NOMO-1 treated with dmso at 0.1 percent for 144 hours (cell line): ENCODE measurements around the gene HOXC6.
"Not testable (repeated sequence)": the region's sequence is repeated elsewhere in the genome, so short reads cannot be mapped to it uniquely, and the experiment has no call there.

Experiments used
- DNase-seq: peaks from one replicate; lab custom pipeline; 2025; ENCODE audit not compliant: unreplicated experiment; lab: John Stamatoyannopoulos, UW

The HOXC6 gene

DNA sequence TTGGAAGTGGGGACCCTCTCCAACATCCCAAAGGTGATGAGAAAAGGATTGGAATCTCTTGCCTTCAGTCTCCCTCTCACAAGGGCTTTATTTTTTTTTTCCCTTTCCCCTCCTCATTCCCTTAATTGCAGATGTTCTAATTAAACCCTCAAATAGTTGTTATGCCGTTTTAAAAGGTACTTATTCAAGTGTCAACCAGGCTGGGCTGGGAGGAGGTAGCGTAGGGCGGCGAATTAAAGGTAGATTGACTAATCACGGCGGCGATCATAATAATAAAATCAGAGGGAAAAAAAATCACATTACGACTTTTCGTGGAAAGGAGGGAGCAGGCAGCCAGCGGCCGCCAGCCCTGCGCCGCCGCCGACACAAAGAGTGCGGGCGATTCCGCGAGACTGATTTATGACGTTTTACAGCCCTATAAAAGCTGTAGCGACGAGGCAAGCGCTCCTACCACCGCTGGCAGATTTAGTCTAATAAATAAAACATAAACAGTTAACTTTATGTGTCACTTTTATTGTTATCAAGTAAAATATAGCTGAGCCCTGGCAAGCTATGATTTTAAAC, 23.7 kb downstream of the HOXC6 start:
- DNase-seq, result no peak

GRCh38 chr12:54052438-54053002, 24.3 kb downstream of the HOXC6 start:
- DNase-seq, result no peak

- DNase-seq, result peak; percentile 62
These were observed 24.9 kb downstream of the HOXC6 start for GRCh38 chr12:54053003-54053750.

DNA sequence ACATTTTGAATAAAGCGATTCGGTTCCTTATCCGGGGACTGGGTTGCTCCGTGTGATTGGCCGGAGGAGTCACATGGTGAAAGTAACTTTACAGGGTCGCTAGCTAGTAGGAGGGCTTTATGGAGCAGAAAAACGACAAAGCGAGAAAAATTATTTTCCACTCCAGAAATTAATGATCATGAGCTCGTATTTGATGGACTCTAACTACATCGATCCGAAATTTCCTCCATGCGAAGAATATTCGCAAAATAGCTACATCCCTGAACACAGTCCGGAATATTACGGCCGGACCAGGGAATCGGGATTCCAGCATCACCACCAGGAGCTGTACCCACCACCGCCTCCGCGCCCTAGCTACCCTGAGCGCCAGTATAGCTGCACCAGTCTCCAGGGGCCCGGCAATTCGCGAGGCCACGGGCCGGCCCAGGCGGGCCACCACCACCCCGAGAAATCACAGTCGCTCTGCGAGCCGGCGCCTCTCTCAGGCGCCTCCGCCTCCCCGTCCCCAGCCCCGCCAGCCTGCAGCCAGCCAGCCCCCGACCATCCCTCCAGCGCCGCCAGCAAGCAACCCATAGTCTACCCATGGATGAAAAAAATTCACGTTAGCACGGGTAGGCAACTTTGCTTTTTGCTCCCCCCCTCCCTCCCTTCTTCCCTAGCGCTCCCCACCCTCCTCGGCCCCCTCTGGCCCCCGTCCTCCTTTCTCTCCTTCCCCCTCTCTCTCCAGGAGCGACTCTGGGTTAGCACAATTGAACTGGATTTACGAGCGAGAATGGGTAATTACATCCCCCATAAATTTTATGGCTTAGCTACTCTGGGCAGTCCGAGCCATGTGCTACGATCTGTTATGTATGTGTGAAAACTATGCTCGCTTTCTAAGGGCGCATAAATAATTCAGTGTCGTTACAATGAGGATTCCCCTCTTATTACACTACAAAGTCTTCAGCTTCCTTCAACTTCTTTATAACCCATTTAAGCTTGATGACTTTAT, 25.8 kb downstream of the HOXC6 start, which contains the start of gene HOXC4:
HOXC4 (plus strand) TSS at position 85 of the 991 bp plus-strand sequence; CDS start at position 173, 88 bp downstream.
- DNase-seq, result peak; percentile 65

DNA sequence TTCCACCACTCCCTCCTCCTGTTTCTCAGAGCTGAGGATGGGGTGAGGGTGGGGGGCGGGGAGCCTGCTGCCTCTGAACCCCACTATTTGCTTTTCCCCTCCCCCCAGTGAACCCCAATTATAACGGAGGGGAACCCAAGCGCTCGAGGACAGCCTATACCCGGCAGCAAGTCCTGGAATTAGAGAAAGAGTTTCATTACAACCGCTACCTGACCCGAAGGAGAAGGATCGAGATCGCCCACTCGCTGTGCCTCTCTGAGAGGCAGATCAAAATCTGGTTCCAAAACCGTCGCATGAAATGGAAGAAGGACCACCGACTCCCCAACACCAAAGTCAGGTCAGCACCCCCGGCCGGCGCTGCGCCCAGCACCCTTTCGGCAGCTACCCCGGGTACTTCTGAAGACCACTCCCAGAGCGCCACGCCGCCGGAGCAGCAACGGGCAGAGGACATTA, 26.5 kb downstream of the HOXC6 start:
- DNase-seq, result no peak

DNA sequence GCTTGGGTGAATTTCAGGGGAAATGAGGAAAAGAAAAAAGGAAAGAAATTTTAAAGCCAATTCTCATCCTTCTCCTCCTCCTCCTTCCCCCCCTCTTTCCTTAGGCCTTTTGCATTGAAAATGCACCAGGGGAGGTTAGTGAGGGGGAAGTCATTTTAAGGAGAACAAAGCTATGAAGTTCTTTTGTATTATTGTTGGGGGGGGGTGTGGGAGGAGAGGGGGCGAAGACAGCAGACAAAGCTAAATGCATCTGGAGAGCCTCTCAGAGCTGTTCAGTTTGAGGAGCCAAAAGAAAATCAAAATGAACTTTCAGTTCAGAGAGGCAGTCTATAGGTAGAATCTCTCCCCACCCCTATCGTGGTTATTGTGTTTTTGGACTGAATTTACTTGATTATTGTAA, 27.3 kb downstream of the HOXC6 start:
- DNase-seq, result no peak

GRCh38 chr12:54056110-54056509, 27.9 kb downstream of the HOXC6 start:
- no peak for DNase-seq

DNA sequence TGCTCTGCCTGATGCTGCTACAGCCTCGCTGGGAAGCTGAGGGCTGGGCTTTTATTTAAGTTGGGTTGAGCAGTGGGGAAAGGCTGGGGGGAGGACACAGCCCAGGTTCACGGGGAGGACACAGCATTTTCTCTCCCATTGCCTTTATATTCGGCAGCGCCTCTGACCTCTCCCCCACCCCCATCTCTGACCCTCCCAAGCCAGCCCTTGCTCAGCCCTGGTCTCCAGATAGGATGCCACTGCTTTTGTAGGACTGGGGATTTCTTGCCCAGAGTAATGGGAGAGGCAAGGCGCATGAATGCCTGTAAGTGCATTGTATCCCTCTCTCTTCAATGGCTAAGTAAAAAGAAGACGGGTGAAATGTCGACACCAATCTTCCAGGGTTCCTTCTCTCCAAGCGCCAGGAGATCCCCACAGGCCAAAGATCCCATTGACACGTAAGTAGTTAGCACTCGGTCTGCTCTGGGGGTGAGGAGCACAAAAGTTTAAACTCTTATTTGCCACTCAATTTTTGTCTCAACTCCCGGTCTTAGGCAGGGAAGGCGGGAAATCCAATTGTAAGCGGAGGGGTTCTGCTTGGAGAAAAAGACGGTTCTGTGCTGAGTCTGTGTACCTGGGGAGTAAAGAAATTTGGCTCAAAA, 30.0 kb downstream of the HOXC6 start:
- no peak for DNase-seq

DNA sequence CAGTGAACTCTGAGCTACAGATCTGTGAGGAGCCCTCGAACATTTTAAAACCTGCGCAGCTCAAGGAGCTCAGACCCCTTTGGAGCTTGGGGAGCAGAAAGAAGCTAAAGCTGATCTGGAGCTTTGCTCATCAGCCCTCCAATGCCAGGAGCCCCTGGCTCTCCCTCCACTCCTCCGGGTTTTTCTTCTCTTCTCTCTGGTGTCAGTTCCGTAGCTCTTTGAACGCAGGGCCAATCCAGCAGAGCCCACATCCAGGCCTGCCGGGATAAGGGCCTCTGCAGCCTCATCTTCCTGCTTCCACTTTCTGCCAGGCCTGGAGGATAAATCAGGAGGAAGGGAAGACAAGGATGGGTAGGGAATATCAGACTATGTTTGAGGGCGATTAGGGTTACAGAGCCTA, 31.4 kb downstream of the HOXC6 start:
- no peak for DNase-seq

DNA sequence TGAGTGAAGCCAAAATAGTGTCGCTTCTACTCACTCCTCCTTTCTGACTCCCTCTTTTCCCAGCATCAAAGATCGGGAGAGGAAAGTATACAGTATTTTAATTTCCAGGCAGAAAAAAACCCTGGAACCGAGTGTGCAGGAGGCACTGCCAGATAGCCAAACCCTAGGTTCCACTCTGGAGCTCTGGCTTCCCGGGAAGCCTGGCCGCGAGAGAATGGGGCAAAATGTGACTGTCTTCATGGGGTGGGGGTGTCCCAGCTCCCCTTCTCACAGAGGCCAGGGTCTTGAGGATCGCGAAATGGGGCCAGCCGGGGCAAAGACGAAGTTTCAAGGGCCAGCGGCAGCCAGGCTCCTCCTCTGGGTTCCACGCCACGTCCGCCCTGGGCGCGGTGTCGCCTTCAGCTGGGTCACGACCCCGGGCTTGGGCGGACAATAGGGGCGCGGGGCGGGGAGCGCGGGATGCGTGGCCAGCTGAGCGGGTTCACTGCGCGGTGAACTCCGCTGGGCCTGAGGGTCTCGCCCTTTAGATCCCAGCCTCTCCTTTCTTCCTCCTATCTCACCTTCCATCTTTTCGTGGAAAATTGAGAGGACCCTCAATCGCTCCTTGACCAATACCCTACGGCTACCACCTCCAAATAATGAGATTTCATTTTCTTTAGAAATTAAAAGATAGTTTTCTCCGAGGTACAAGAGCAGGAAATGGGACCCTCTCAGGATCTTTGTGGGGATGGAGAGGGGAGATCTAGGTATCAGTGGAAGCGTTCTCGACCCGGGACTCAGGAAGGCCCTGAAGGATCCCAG, 32.1 kb downstream of the HOXC6 start:
- no peak for DNase-seq

DNA sequence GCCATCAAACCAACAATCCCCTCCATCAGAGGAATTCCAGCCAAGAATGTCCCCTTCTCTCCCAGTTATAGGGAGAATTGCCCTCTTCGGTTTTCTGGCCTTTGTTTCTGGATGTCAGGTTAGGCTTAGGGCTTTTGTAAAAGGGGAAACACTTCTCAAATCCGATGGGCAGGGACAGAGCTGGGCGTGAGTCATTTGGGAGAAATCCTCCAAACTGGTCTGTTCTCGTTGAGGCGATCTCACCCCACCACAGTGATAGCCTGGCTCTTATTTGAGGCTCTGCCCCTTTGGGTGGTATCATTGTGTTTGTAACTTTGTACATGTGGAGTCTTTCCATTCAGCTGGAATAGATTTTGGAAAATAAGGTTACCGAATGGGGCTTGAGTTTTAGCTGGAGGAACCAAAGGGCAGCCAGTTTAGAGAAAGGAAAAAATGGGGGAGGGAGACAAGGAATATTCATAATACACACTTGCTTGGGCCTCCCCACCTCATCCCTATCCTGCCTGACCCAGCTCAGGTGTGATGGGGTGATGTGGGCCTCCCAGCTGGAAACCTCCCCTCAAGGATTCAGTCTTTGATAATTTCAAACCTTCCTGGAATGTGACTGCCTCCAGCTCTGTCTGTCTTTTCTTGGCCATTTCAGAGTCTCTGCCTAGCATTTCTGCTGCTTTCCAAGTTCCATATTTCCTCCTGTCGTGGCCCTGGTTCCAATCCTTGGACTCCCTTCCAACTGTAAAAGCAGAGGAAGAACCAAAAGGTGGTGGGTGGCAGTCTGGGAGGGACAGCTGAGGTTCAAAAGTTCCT, 32.9 kb downstream of the HOXC6 start:
- DNase-seq, result no peak

- DNase-seq, result no peak
These were observed 37.4 kb downstream of the HOXC6 start for GRCh38 chr12:54065677-54066076.

GRCh38 chr12:54066408-54066807, 38.2 kb downstream of the HOXC6 start:
- no peak for DNase-seq

GRCh38 chr12:54068418-54069070, 40.3 kb downstream of the HOXC6 start:
- DNase-seq, result no peak

DNA sequence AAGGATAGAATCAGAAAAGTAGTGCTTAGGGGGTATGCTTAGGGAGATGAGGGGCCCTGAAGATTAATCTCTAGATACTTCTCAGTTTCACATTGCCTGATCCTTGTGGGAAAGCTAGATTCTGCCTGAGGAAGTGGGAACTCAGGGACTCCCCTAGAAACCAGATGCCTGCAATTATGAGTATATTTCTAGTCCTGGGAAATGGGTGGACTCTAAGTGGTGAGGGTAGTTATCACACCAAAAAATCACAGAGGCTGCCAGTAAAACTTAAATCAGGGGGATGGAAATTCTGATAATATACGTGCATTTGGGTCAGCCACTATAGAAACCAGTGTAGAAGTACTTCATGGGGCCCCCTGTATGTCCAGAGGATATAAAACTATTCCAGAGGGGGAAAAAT, 43.7 kb downstream of the HOXC6 start:
- no peak for DNase-seq

DNA sequence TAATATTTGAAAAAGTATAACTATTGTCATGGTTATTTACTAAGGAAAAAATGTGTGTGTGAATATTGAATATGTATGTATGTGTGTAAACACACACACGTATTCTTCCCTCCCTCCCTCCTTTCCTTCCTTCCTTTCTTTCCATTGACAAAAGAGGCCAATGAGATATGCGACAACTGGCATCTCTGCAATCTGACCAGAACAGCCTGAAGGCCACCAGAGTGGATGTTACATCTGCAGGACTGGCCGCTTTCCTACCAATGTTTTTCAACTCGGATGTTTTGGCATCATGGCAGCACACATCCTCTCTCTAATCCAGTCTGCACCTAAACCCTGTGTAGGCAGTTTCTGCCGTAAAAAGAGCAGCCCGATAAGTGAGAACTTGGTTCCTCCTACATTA, 46.1 kb downstream of the HOXC6 start:
- no peak for DNase-seq

DNA sequence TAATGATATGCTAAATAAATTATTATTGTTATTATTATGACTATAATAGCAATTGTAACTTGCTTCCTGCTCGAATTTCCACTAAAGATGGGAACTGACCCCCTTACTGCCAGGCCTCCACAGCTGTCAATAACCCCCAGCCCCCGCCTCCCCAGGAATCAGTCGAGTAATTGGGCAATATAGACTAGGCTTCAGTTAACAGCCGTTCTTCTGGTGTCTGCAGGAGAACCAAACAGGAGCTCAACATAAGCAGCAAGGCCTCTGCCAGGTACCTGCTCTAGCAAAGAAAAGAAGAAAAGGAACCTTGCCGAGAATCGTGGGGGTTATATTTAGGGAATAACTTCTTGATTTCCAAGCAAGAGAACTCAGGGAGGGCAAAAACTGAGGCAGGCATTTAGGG, 47.2 kb downstream of the HOXC6 start:
- DNase-seq, result no peak

GRCh38 chr12:54075974-54076373, 47.7 kb downstream of the HOXC6 start:
- no peak for DNase-seq

DNA sequence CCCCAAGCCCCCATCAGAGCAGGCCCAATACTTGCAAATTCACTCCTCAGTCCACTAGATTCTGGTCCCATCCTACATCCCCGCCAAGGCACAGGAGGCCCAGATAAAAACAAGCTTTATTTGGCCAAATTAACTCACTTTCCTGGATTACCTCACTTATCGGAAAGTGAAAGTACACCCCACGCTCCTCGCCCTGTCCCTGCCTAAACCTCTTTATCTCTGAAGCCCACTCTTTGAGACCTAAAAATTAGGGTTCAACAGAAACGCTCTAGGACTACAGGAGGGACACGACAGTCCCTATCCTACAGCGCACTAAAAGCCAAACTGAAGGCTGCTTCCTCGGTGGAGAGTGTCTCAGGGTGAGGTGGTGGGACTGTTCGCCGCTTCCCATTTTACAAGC, 49.6 kb downstream of the HOXC6 start:
- not testable (repeated sequence) for DNase-seq
